Trophoblast cell (in vitro differentiated cells and primary cell): ENCODE results near the gene RAP1B.

Experiments used
- DNase-seq, 2 donors: peaks; one replicate each; pipeline ENCODE4 v3.0.0-alpha.2; 2016
- H2AFZ ChIP-seq: 2 replicates; pipeline ENCODE4 v1.6.1; 2013; ENCODE audit warnings: low read length, moderate library complexity, mild to moderate bottlenecking; ENCODE audit not compliant: insufficient read depth, poor library complexity
- H2AK5ac ChIP-seq: 2 replicates; pipeline ENCODE4 v1.6.1; 2013; ENCODE audit warnings: mild to moderate bottlenecking, low read length
- H2BK120ac ChIP-seq: 2 replicates; pipeline ENCODE4 v1.6.1; 2013; ENCODE audit warnings: low read length, mild to moderate bottlenecking, moderate library complexity; ENCODE audit not compliant: insufficient read depth, poor library complexity
- H2BK12ac ChIP-seq: 2 replicates; pipeline ENCODE4 v1.6.1; 2013; ENCODE audit warnings: mild to moderate bottlenecking, low read length, moderate library complexity
- H2BK5ac ChIP-seq: 2 replicates; pipeline ENCODE4 v1.6.1; 2013; ENCODE audit warnings: low read length, low read depth, moderate library complexity, mild to moderate bottlenecking; ENCODE audit not compliant: poor library complexity
- H3K14ac ChIP-seq: 2 replicates; pipeline ENCODE4 v1.6.1; 2013; ENCODE audit warnings: mild to moderate bottlenecking, low read length
- H3K18ac ChIP-seq: 2 replicates; pipeline ENCODE4 v1.6.1; 2013; ENCODE audit warnings: mild to moderate bottlenecking, low read length
- H3K23ac ChIP-seq: 2 replicates; pipeline ENCODE4 v1.6.1; 2013; ENCODE audit warnings: low read length
- H3K27ac ChIP-seq: 2 replicates; pipeline ENCODE4 v1.5.1; 2013; ENCODE audit warnings: low read depth, mild to moderate bottlenecking, inconsistent platforms, low read length, moderate library complexity
- H3K27me3 ChIP-seq: 2 replicates; pipeline ENCODE4 v1.6.1; 2013; ENCODE audit warnings: inconsistent platforms, mild to moderate bottlenecking, low read length, moderate library complexity; ENCODE audit not compliant: insufficient read depth
- H3K36me3 ChIP-seq, 2 experiments: 1 replicate in 1 of 2; 2 replicates in 1 of 2; pipeline ENCODE4 v1.6.1; 2013; ENCODE audit warnings: low read length in 2 of 2, mild to moderate bottlenecking in 2 of 2, moderate library complexity in 1 of 2; ENCODE audit not compliant: insufficient read depth in 2 of 2, control insufficient read depth in 1 of 2
- H3K4ac ChIP-seq: 2 replicates; pipeline ENCODE4 v1.6.1; 2013; ENCODE audit warnings: low read depth, mild to moderate bottlenecking, low read length, moderate library complexity
- H3K4me1 ChIP-seq, 2 experiments: 1 replicate in 1 of 2; 2 replicates in 1 of 2; pipeline ENCODE4 v1.6.1; 2013; ENCODE audit warnings: low read length in 2 of 2, mild to moderate bottlenecking in 2 of 2, moderate library complexity in 1 of 2; ENCODE audit not compliant: insufficient read depth in 2 of 2, control insufficient read depth in 1 of 2
- H3K4me2 ChIP-seq: 2 replicates; pipeline ENCODE4 v1.6.1; 2013; ENCODE audit warnings: inconsistent platforms, mild to moderate bottlenecking, low read length, moderate library complexity
- H3K4me3 ChIP-seq: 2 replicates; pipeline ENCODE4 v1.5.1; 2013; ENCODE audit warnings: mild to moderate bottlenecking, low read depth, low read length, inconsistent platforms
- H3K79me1 ChIP-seq: one replicate; pipeline ENCODE4 v1.6.1; 2013; ENCODE audit warnings: low read length
- H3K79me2 ChIP-seq: 2 replicates; pipeline ENCODE4 v1.6.1; 2013; ENCODE audit warnings: low read length, mild to moderate bottlenecking; ENCODE audit not compliant: control insufficient read depth, insufficient read depth, poor library complexity
- H3K9ac ChIP-seq: 2 replicates; pipeline ENCODE4 v1.6.1; 2013; ENCODE audit warnings: mild to moderate bottlenecking, low read length
- H3K9me3 ChIP-seq: 2 replicates; pipeline ENCODE4 v1.6.1; 2013; ENCODE audit warnings: low read depth, mild to moderate bottlenecking, control low read depth, inconsistent platforms, low read length; ENCODE audit not compliant: insufficient read depth
- H4K12ac ChIP-seq: 2 replicates; pipeline ENCODE4 v1.6.1; 2013; ENCODE audit warnings: low read depth, mild to moderate bottlenecking, low read length, moderate library complexity
- H4K8ac ChIP-seq: 2 replicates; pipeline ENCODE4 v1.6.1; 2013; ENCODE audit warnings: low read depth, mild to moderate bottlenecking, low read length, moderate library complexity
- H4K91ac ChIP-seq: one replicate; pipeline ENCODE4 v1.6.1; 2013; ENCODE audit warnings: low read depth, mild to moderate bottlenecking, low read length, moderate library complexity
- WGBS: extraction: QIAGEN DNeasy Blood & Tissue Kit; methylation state at CpG from one replicate; pipeline ENCODE4 v1.1.7; 2013; ENCODE audit warnings: missing lambda C conversion rate; ENCODE audit not compliant: insufficient read length, insufficient coverage; ENCODE audit errors: extremely low coverage; 5-methylcytosine and 5-hydroxymethylcytosine counted together

RAP1B gene

DNA sequence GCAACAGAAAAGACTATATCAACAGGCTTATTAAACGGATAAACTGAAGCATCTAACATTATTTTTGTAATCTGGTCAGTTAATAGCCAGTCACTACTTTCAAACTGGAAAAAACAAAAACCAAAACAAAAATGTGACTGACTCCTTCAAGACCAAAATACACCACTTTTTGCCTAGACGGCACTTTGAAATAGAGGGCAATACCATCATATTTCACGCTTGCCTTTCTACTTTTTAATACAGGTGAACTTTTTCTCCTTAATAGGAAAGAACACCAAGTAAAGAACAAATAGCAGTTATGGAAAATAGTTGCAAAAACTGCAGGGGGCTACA lies 75.5 kb downstream of the RAP1B start:
- DNase-seq: no peak
- H3K4ac ChIP-seq: no peak overlapping the region
- H2BK120ac ChIP-seq: no peak overlapping the region
- H3K9me3 ChIP-seq: no peaks in the 10 kb centered on the region
- peaks cover 5% of the 10 kb centered on the region for H3K79me1 ChIP-seq
- H3K4me1 ChIP-seq: peaks cover 0 to 2% of the 10 kb centered on the region in 2 experiments
- H3K23ac ChIP-seq: no peak overlapping the region
- peak overlapping the region; percentile 58 for H4K8ac ChIP-seq
- no peak overlapping the region for H2AK5ac ChIP-seq
- no CpG with 5 or more reads among the region's 3 CpGs for WGBS
- H2AFZ ChIP-seq: no peak overlapping the region
- no peak overlapping the region for H4K91ac ChIP-seq
- H4K12ac ChIP-seq: no peak overlapping the region
- no peak overlapping the region for H3K9ac ChIP-seq
- no peak overlapping the region for H3K14ac ChIP-seq
- H2BK5ac ChIP-seq: no peak overlapping the region
- H3K27ac ChIP-seq: peak overlapping the region; percentile 73
- peaks cover 4% of the 10 kb centered on the region for H3K79me2 ChIP-seq
- H3K27me3 ChIP-seq: no peaks in the 10 kb centered on the region
- H3K4me3 ChIP-seq: no peak overlapping the region
- H2BK12ac ChIP-seq: no peak overlapping the region
- H3K18ac ChIP-seq: no peak overlapping the region
- peak overlapping the region; percentile 75 for H3K4me2 ChIP-seq
- peaks cover 3 to 4% of the 10 kb centered on the region in 2 experiments for H3K36me3 ChIP-seq

- H3K36me3 ChIP-seq: peaks cover 7 to 9% of the 10 kb centered on the region in 2 experiments
- peak within 1 kb of the TSS; percentile 80 for H4K12ac ChIP-seq
- H2AK5ac ChIP-seq: peak within 1 kb of the TSS; percentile 35
- peak within 1 kb of the TSS; percentile 87 for H3K9ac ChIP-seq
- no peak within 1 kb of the TSS for H3K23ac ChIP-seq
- H3K4me2 ChIP-seq: peak within 1 kb of the TSS; percentile 97
- H3K18ac ChIP-seq: peak within 1 kb of the TSS; percentile 90
- H3K27me3 ChIP-seq: no peaks in the 10 kb centered on the region
- peak within 1 kb of the TSS; percentile 53 for H2BK5ac ChIP-seq
- no peak within 1 kb of the TSS for H2BK12ac ChIP-seq
- H4K91ac ChIP-seq: peak within 1 kb of the TSS; percentile 87
- peaks cover 0 to 2% of the 10 kb centered on the region in 2 experiments for H3K4me1 ChIP-seq
- peak within 1 kb of the TSS; percentile 73 for H3K27ac ChIP-seq
- peak within 1 kb of the TSS; percentile 92 for H2AFZ ChIP-seq
- H4K8ac ChIP-seq: peak within 1 kb of the TSS; percentile 96
- H2BK120ac ChIP-seq: peak within 1 kb of the TSS; percentile 81
- H3K9me3 ChIP-seq: no peaks in the 10 kb centered on the region
- peak within 1 kb of the TSS; percentile 89 for H3K4me3 ChIP-seq
- H3K4ac ChIP-seq: peak within 1 kb of the TSS; percentile 92
- H3K14ac ChIP-seq: peak within 1 kb of the TSS; percentile 90
- WGBS: no CpG with 5 or more reads among the region's 44 CpGs
- peaks cover 5% of the 10 kb centered on the region for H3K79me1 ChIP-seq
- DNase-seq: peak; percentile 100
- H3K79me2 ChIP-seq: peaks cover 4% of the 10 kb centered on the region
Observed at GRCh38 chr12:68686595-68687521, 76.2 kb downstream of the RAP1B start, which contains the start of gene NUP107. TSS of gene NUP107 (plus strand) at chr12:68686978. CDS start at chr12:68687066, 88 bp downstream.

GRCh38 chr12:68695454-68695853 lies 84.8 kb downstream of the RAP1B start:
- Histone ChIP-seq H4K12ac (no peak overlapping the region), H3K27me3 (no peaks in the 10 kb centered on the region), H3K18ac (no peak overlapping the region), H3K14ac (no peak overlapping the region), H2AK5ac (no peak overlapping the region), H3K36me3 (peaks cover 28 to 34% of the 10 kb centered on the region in 2 experiments), H3K4me1 (no peaks in the 10 kb centered on the region), H2BK12ac (no peak overlapping the region), H4K8ac (no peak overlapping the region), H3K27ac (no peak overlapping the region), H2BK120ac (no peak overlapping the region), H3K79me1 (no peaks in the 10 kb centered on the region), H3K23ac (no peak overlapping the region), H3K4me3 (no peak overlapping the region), H3K79me2 (no peaks in the 10 kb centered on the region), H3K9me3 (no peaks in the 10 kb centered on the region), H3K4ac (no peak overlapping the region), H2AFZ (no peak overlapping the region), H3K4me2 (no peak overlapping the region), H2BK5ac (no peak overlapping the region), H4K91ac (no peak overlapping the region), H3K9ac (no peak overlapping the region)
- no peak for DNase-seq

- Histone ChIP-seq H3K4me2 (no peak overlapping the region), H3K27ac (no peak overlapping the region), H3K9ac (no peak overlapping the region), H2AK5ac (no peak overlapping the region), H3K4ac (no peak overlapping the region), H3K79me1 (no peaks in the 10 kb centered on the region), H3K14ac (no peak overlapping the region), H2BK120ac (no peak overlapping the region), H2BK12ac (no peak overlapping the region), H3K4me3 (no peak overlapping the region), H2BK5ac (no peak overlapping the region), H3K9me3 (no peaks in the 10 kb centered on the region), H4K12ac (no peak overlapping the region), H3K4me1 (no peaks in the 10 kb centered on the region), H3K79me2 (no peaks in the 10 kb centered on the region), H4K91ac (no peak overlapping the region), H3K23ac (no peak overlapping the region), H4K8ac (no peak overlapping the region), H2AFZ (no peak overlapping the region), H3K27me3 (no peaks in the 10 kb centered on the region), H3K18ac (no peak overlapping the region), H3K36me3 (peaks cover 26 to 35% of the 10 kb centered on the region in 2 experiments)
- no CpG with 5 or more reads among the region's 1 CpG for WGBS
- DNase-seq: no peak
Observed at GRCh38 chr12:68699486-68699885, 88.8 kb downstream of the RAP1B start.
